OCI-LY7 (cell line): ENCODE data around the gene CFAP58. TPM values are rescaled to one million over a fixed set of nuclear protein-coding genes. Genes with fewer than 3 reads are reported as not detected.

ENCODE experiments used
- BruUV-seq: library from RNA; stranded (reverse); fragments of 400-500 nt; replicated peaks from 2 replicates; lab custom pipeline; 2021; lab: Mats Ljungman, UMichigan
- CTCF ChIA-PET: fragments of 300-600 bp; sonication (Branson Sonifier 250); formaldehyde crosslinking; loops from one replicate; lab custom pipeline; 2022; ENCODE audit warnings: antibody characterized with exemption; ENCODE audit not compliant: unreplicated experiment; lab: Charles Lee
- POLR2A ChIA-PET: fragments of 300-600 bp; sonication (Branson Sonifier 250); formaldehyde crosslinking; loops from one replicate; lab custom pipeline; 2022; ENCODE audit warnings: antibody characterized with exemption; lab: Charles Lee
- DNase-seq: peaks from one replicate; pipeline ENCODE4 v3.0.0-alpha.2; 2015; ENCODE audit warnings: low spot score
- H2AFZ ChIP-seq: fragments of 200-600 bp; sonication (generic), shearing (Covaris generic); 2 replicates; pipeline ENCODE4 v1.6.1; 2014; ENCODE audit warnings: mild to moderate bottlenecking, antibody characterized with exemption, low read length, moderate library complexity
- H3K27ac ChIP-seq: fragments of 200-600 bp; sonication (generic); 2 replicates; pipeline ENCODE4 v1.5.1; 2014; ENCODE audit warnings: mixed run types, low read depth, mild to moderate bottlenecking, moderate library complexity, low read length, inconsistent platforms; ENCODE audit not compliant: poor library complexity, severe bottlenecking
- H3K36me3 ChIP-seq: fragments of 200-600 bp; sonication (generic); 2 replicates; pipeline ENCODE4 v1.6.1; 2014; ENCODE audit warnings: mild to moderate bottlenecking, antibody characterized with exemption, low read length, moderate library complexity, mixed read lengths; ENCODE audit not compliant: insufficient read depth
- H3K4me1 ChIP-seq: fragments of 200-600 bp; sonication (generic); 2 replicates; pipeline ENCODE4 v1.5.1; 2014; ENCODE audit warnings: mild to moderate bottlenecking, low read length; ENCODE audit not compliant: insufficient read depth, poor library complexity, severe bottlenecking
- H3K4me2 ChIP-seq: fragments of 200-600 bp; sonication (generic); 2 replicates; pipeline ENCODE4 v1.6.1; 2014; ENCODE audit warnings: mild to moderate bottlenecking, low read length
- H3K4me3 ChIP-seq: fragments of 200-600 bp; sonication (generic); 2 replicates; pipeline ENCODE4 v1.5.1; 2014; ENCODE audit warnings: mild to moderate bottlenecking, low read depth, low read length; ENCODE audit not compliant: poor library complexity, severe bottlenecking
- H3K79me2 ChIP-seq: fragments of 200-600 bp; sonication (generic); 2 replicates; pipeline ENCODE4 v1.6.1; 2016; ENCODE audit warnings: low read depth, mild to moderate bottlenecking, low read length, moderate library complexity, mixed read lengths; ENCODE audit not compliant: insufficient read depth
- H3K9me2 ChIP-seq: fragments of 200-600 bp; sonication (generic); 2 replicates; pipeline ENCODE4 v1.6.1; 2016; ENCODE audit warnings: mild to moderate bottlenecking, low read length, mixed read lengths; ENCODE audit not compliant: insufficient read depth
- H3K9me3 ChIP-seq: fragments of 200-600 bp; sonication (generic); 2 replicates; pipeline ENCODE4 v1.6.1; 2014; ENCODE audit warnings: mild to moderate bottlenecking, mixed run types, low read length, mixed read lengths
- H4K20me1 ChIP-seq: fragments of 200-600 bp; sonication (generic); 2 replicates; pipeline ENCODE4 v1.6.1; 2014; ENCODE audit warnings: mild to moderate bottlenecking, antibody characterized with exemption, low read length, moderate library complexity, mixed read lengths; ENCODE audit not compliant: insufficient read depth
- CTCF ChIP-seq: fragments of 200-600 bp; sonication (generic); conservative IDR thresholded peaks from 2 replicates; pipeline ENCODE4 v1.5.1; 2014; ENCODE audit warnings: mild to moderate bottlenecking, antibody characterized with exemption, low read length, moderate library complexity, mixed read lengths
- EZH2phosphoT487 ChIP-seq: fragments of 200-600 bp; sonication (generic); IDR thresholded peaks from 2 replicates; pipeline ENCODE4 v1.6.1; 2018; ENCODE audit warnings: low read depth, borderline replicate concordance, mild to moderate bottlenecking, mixed run types, antibody characterized with exemption, low read length, moderate library complexity, mixed read lengths
- intact Hi-C: fragments of 100-400 bp; cut with micrococcal nuclease; formaldehyde crosslinking; loops from one replicate; pipeline ENCODE4 v1.10.0; 2022; ENCODE audit not compliant: unreplicated experiment
- total RNA-seq, 2 experiments: library from RNA; depleted of rRNA in 1 of 2; stranded (reverse); fragments of >200 nt in 1 of 2; shearing (Covaris generic) in 1 of 2; gene quantifications; 2 replicates each; pipeline ENCODE4 v1.2.3, GENCODE V29; 2014 to 2022

Gene CFAP58
- total RNA-seq, 2 experiments from 2014 or later: 0.09 to 1.5 TPM

- Histone ChIP-seq H4K20me1 (peaks cover 62% of the 10 kb centered on the region), H2AFZ (no peak overlapping the region), H3K4me1 (peaks cover 60% of the 10 kb centered on the region), H3K9me2 (no peaks in the 10 kb centered on the region), H3K79me2 (peaks cover 96% of the 10 kb centered on the region), H3K36me3 (peaks cover 43% of the 10 kb centered on the region), H3K4me2 (0 out of 2 replicates have a peak overlapping the region, but pooled peaks have one; percentile 40), H3K9me3 (no peaks in the 10 kb centered on the region), H3K4me3 (no peak overlapping the region), H3K27ac (no peak overlapping the region)
- intact Hi-C loops: no loop called here
- ChIA-PET CTCF (no interaction called here), POLR2A (no interaction called here)
- no TSS peak for BruUV-seq
- TF ChIP-seq CTCF: no peak
- TF ChIP-seq EZH2phosphoT487: no peak
- no peak for DNase-seq
Observed at GRCh38 chr10:104332243-104333031, 21.2 kb upstream of the CFAP58 start.

- peak overlapping the region; percentile 40; the same call in 1 of the 2 replicates for H3K4me2 ChIP-seq
- no TSS peak for BruUV-seq
- no peaks in the 10 kb centered on the region for H3K9me3 ChIP-seq
- no peak overlapping the region for H2AFZ ChIP-seq
- peak; percentile 27 for DNase-seq
- H3K9me2 ChIP-seq: no peaks in the 10 kb centered on the region
- H3K27ac ChIP-seq: no peak overlapping the region
- peaks cover 59% of the 10 kb centered on the region for H4K20me1 ChIP-seq
- POLR2A ChIA-PET: interaction anchor here (1.6 kb wide), 1 partner anchor 12 kb away, joined by 7 read pairs; no protein-coding TSS in a partner anchor
- no peak overlapping the region for H3K4me3 ChIP-seq
- CTCF ChIA-PET: no interaction called here
- peaks cover 60% of the 10 kb centered on the region for H3K4me1 ChIP-seq
- intact Hi-C loops: no loop called here
- TF ChIP-seq CTCF: no peak
- TF ChIP-seq EZH2phosphoT487: no peak
- peaks cover 43% of the 10 kb centered on the region for H3K36me3 ChIP-seq
- peaks cover 95% of the 10 kb centered on the region for H3K79me2 ChIP-seq
Observed at GRCh38 chr10:104333032-104333727, 20.5 kb upstream of the CFAP58 start.
